Fibroblast of skin of right biceps (primary cell): ENCODE data around the gene IVD.

Experiments
- DNase-seq: peaks from one replicate; pipeline ENCODE4 v3.0.0-alpha.2; 2013

IVD gene

DNA sequence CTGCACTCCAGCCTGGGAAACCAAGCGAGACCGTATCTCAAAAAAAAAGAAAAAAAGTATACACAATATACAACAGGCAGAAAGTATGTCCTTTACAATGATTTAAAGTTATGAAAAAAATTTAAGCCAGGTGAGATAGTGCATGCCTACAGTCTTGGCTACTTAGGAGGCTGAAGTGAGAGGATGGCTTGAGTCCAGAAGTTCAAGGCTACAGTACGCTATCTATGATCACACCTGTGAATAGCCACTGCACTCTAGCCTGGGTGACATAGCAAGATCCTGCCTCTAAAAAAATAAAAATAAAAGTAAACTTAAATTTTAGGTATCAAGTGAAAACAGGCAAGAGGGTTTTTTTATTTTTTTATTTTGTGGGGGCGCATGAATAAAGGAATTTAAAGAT, 26.2 kb upstream of the IVD start:
- DNase-seq: no peak

DNA sequence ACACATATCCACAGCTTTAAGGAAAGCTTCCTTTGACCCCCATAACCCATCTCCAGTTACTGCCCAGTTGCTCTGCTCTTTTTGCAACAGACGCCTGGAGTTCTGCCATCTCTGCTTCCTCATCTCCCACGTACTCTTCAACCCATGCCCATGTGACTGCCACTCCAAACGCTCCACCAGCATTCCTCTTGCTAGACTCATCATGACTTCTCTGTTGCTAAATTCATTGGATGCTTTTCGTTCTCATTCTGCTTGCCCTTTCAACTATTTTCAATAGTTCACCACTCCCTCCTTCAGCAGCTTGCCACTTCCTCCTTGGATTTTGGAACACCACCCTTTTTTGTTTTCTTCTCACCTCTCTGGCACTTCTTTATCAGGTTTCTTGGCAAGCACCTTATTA, 25.7 kb upstream of the IVD start:
- peak; percentile 92 for DNase-seq

DNA sequence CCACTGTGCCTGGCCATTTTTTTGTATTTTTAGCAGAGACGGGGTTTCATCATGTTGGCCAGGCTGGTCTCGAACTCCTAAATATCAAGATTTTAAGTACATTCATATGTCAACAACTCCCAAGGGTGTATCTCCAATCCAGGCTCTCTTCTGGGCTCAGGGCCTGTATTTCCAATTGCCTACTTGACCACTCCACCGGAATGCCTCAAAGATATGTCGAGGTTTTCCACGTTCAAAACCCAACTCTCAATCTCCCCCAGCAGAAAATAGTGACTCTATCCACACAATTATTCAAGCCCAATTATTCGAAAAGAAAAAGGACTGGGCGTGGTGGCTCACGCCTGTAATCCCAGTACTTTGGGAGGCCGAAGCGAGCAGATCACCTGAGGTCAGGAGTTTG, 25.0 kb upstream of the IVD start:
- DNase-seq: no peak

DNA sequence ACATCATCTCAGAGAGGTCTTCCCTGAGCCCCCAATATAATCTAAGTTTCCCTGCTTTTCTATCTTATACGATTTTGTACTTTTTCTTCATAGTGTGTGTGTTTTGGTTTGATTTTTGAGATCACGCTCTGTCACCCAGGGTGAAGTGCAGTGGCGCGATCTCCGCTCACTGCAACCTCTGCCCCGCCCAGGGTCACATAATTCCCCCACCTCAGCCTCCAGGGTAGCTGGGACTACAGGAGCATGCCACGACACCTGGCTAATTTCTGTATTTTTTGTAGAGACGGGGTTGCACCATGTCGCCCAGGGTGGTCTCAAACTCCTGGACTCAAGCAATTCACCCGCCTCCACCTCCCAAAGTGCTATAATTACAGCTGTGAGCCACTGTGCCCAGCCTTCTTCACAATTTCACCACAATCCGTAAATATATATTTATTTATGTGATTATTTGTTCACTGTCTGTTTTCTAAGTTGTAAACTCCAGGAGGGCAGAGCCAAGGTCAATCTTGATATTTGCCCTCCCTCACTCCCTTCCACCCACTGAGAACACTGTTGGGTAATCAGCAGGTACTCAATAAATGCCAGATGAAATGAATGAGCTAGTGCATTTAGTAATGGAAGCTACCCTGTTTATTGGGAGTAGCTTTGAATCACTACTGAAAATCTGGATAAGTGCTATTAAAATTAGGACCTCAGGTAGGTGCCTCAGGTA, 23.6 kb upstream of the IVD start:
- no peak for DNase-seq

DNA sequence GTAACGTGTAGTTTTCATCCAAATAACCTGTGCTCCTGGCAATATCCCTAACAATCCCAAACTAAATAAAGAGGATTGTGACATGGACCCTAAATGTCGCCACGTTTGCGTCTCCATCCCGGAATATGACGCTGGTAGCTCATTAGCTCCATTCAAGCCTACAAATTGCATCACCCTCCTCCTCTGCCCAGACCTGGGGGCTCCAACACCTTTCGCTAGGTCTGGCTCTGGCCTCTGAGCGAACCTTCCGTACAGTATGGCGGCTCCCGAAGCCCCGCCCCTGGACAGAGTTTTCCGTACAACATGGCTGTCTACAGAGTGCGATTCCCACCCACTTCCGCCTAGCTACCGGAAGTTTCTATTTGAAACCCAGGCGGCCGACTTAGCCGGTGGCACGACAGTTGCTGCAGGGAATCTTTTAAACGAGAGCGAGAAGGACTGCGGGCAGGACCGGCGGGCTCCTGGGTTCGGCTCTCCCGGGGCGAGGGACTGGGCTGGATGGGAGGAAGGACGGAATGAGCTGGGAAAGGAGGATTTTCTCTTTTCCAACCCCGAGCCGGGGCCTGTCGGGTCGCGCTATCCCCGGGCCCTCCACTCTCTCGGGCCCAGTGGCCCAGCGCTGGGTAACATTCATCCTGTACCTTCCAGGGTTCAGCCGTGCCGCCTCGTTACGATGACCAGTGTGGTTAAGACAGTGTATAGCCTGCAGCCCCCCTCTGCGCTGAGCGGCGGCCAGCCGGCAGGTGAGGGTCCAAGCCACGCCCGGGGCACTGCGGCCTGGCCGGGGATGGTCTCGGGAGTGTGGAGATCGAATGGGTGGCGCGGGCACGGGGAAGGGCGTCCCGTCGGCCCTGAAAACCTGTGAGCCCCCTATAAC, 22.8 kb upstream of the IVD start, which contains the start of gene KNSTRN:
Gene KNSTRN (plus strand): TSS at position 142 of the 877 bp plus-strand sequence. CDS start 115 bp downstream, at position 257.
- DNase-seq: peak; percentile 93

DNA sequence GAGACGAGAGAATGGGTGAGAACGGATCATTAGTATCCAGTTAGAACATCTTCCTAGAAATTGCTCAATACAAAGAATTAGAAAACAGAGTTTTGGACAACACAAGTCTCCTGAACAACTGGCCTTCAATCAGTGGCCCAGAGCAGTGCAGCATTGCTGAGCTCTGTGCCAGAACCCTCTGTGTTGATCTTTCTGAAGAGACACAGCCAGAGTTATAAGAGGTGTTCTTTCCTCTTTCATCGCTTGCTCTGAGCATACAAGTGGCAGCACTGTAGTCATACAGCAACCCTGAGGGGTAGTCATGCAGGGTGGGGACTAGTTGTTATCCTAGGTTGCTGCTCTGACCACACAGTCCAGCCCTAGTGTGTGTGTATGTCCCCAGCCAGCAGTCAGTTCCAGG, 19.1 kb upstream of the IVD start:
- no peak for DNase-seq

DNA sequence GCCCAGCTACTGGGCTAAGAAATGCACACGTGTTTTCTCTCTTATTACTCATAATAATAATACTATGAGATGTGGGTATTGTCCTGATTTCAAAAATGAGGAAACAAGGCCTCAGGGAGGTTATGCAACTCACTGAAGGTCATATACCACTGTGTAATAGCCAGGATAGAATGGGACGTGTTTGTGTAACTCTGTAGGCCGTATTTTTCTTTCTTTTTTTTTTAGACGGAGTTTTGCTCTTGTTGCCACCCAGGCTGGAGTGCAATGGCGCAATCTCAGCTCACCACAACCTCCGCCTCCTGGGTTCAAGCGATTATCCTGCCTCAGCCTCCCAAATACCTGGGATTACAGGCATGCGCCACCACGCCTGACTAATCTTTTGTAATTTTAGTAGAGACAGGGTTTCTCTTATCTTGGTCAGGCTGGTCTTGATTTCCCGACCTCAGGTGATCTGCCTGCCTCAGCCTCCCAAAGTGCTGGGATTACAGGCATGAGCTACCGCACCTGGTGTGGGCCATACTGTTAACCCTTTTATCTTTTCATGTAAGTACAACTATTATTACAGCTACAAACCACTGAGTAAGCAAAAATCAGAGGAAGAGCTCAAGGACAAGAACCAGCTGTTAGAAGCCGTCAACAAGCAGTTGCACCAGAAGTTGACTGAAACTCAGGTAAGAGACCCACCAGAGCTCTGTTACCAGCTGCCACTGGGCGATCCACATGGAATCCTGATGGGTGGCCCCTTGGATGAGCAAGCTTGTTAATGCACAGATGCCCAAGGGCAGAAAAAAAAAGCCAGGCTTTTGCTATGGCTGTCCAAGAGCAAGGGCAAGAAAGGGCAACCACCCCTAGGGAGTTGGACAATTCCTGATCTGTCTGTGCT, 16.4 kb upstream of the IVD start:
- no peak for DNase-seq

DNA sequence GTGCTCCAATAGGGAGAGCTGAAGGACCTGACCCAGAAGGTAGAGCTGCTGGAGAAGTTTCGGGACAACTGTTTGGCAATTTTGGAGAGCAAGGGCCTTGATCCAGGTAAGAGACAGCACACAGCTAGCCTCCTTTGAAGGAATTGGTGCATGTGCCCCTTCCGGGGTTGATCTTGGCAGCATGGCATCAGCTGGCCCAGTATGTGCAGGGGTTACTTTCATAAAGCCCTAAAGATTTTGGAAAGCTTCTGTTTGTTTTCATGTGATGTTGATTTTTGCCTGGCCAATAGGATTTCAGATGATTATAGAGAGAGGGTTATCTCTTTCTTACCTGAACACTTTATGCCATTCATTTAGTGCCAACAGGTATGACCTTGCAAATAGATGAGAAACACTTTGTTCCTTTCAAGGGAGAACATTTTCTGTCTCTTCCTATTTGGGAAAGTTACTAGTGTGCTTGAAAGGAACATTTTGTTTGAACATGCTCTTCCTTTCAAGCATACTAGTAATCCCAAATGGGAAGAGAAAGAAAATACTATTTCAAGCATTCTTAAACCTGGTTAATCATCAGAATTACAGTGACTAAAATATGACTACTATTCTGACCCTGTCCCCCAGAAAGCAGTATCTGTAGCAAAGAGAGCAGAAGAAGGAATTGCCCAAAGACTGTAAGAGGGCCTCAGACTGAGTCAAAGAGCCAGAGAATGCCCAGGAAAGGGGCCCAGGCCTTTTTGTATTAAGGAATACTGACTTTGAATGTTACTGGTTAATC, 15.6 kb upstream of the IVD start:
- DNase-seq: no peak

DNA sequence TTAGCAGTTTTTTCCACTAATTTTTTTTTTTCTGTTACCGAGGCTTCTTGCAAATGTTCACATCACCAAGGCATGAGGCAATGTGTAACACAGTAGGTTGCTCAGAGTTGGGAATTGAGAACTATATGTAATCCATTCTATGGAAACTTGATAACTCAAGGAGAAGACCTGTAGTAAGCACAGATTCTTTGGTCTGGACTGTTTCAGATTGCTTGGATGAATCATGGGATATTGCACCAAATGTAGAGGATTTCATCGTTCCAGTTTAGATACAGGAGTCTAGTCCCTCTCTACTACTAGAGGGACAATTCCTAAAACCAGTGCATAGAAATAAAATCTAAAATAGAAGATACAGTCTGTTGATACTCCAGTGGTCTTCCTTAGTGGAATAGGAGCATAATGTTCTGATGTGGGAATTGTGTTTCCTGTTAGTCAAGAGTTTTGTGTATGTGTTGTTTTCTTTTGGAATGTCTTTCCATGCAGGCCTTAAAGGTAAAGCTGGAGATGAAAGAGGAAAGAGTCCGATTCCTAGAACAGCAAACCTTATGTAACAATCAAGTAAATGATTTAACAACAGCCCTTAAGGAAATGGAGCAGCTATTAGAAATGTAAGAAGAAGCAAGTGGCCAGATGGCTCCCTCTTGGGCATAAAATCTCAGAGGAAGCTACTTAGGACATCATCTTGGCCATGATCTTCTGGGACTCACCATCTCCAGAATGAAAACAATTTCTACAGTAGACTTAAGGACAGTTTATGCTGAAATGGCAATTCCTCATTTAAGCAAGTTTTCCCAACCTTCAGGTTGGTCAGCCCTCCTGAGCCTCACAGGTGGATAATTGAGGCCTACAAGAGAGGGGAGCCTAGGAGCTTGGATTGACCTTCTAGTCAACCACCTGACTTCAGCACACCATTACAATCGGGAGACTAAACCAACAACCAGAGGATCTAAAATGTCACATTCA, 12.3 kb upstream of the IVD start:
- peak; percentile 43 for DNase-seq

DNA sequence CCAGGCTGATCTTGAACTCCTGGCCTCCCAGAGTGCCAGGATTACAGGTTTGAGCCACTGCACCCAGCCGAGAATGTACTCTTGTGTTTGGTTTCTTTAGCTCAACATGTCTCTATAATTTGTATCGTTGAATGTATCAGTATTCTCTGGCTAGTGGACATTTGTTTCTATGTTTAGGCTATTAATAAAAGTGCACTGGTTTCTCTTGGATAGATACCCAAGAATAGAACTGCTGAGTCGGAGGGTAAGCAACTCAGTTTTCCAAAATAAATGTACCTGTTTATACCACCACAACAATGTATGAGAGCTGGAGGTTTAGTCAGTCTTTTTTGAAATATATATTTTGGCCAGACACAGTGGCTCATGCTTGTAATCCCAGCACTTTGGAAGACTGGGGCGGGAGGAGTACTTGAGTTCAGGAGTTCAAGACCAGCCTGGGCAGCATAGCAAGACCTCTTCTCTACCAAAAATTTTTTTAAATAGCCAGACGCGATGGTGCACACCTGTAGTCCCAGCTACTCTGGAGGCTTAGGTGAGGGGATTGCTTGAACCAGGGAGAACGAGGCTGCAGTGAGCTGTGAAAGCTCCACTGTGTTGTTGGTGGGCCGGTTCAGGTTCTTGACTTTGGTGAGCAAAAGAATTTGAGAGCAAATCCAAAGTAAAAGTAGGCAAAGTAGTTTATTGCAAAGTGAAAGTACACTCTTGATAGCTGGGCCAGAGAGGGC, 7.7 kb upstream of the IVD start:
- DNase-seq: no peak

DNA sequence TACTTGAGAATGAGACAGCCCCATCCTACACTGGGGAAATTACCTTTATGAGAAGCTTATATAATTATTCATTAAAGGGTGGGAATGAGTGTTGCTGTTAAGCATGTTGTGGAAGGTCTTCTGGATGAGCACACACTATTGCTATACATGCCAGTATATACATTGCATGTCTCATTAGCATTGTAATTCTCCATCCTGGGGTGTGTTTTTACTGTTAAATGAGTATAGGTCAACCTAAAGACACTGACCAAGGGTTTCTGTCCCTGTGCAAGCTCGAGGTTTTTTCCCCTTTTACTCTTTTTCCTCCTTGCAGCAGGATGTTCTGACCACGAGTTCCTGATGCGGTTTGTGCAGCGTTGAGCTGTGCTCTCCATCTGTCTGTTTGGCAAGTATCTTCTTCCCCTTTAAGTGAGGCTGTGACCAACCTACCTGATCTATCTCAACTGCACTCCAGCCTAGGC, 7.2 kb upstream of the IVD start:
- DNase-seq: no peak

DNA sequence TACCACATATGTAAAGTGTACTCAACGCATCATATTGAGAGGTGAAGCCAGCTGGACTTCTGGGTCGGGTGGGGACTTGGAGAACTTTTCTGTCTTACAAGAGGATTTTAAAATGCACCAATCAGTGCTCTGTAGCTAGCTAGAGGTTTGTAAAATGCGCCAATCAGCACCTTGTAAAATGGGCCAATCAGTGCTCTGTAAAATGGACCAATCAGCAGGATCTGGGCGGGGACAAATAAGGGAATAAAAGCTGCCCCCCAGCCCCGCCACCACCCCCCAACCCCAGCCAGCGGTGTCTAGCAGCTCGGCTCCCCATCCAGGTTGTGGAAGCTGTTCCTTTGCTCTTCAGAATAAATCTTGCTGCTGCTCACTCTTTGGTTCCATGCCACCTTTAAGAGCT, 6.2 kb upstream of the IVD start:
- DNase-seq: no peak

DNA sequence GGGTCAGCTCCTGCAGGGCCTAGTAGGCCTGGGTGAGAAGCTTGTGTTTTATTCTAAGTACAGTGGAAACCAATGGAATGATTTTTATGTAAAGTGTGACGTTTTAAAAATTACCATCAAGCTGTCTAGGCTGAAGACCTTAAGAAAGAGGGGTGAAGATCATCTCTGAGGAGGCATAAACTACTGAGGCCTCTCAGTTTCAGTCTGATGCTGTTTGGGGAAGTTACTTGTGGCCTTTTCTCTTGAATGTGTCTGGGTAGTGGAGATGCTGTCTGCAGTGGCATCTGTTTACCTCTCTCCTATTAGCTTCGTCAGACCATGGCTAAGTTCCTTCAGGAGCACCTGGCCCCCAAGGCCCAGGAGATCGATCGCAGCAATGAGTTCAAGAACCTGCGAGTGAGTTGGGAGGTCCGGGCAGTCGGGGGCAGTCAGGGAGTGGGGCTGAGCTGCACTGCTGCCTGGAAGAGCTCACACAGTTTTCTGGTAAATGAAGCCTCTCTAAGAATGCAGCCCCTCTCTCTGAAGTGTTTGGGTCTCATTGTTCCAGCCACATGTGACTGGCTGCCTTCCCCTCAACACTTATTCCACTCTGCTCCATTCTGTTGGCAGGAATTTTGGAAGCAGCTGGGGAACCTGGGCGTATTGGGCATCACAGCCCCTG, 1.9 kb downstream of the IVD start:
- DNase-seq: no peak

DNA sequence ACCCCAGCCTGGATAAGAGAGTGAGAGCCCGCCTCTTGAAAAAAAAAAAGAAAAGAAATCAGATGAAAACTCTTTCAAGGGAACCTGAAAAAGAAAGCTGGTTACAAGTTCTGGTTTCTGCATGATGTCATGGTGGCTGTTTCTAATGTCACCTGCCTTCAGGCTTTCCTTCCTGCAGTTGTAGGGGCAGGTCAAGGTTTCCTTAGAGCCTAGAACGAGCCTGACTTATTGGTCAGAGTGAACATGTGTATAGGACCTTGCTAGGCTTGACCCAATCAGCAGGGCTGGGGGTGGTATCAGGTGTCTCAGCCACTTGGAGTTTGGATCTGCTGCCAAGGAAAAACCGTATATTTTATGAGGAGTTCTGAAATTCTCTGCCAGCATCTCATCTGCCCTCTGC, 3.8 kb downstream of the IVD start:
- no peak for DNase-seq

DNA sequence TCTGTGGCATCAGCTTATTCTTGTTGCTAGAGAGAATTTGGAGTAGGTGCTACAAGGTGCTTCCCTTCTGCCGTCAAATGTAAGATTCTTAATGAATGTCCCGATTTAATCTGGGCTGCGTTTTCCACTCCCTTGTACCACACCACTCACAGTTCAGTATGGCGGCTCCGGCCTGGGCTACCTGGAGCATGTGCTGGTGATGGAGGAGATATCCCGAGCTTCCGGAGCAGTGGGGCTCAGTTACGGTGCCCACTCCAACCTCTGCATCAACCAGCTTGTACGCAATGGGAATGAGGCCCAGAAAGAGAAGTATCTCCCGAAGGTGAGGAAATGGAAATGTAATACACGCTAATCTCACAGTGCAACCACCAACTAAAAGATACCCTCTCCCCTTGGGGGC, 4.9 kb downstream of the IVD start:
- DNase-seq: no peak

DNA sequence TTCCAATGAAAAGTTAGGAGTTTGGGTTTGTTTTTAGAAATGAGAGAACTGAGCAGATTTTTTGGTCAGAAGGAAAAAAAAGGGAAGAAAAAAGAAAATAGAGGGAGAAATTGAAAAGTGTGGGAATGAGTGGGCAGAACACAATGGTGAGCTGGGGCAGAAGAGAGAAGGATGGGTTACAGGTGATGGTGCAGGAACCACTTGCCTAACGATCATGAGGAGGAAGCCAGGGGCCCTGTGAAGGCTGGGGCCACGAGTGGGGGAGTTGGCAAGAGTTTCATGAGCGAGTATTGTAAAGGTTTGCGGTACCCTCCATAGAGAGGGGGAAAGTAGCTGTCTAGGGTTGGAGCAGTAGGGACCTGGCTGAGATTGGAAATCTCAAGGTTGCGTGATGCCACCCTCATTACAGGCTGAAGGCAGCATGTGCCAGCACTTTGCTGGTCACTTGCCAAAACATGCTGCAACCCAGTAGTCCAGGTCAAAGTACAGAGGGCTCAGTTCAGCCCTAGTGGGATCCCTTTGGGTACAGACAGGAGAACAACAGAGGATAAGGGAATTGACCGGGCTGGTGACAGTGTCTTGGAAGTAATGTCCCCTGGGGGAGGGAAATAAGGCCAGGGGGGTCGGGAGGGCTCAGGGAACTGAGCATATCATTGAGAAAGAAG, 6.6 kb downstream of the IVD start:
- DNase-seq: no peak

DNA sequence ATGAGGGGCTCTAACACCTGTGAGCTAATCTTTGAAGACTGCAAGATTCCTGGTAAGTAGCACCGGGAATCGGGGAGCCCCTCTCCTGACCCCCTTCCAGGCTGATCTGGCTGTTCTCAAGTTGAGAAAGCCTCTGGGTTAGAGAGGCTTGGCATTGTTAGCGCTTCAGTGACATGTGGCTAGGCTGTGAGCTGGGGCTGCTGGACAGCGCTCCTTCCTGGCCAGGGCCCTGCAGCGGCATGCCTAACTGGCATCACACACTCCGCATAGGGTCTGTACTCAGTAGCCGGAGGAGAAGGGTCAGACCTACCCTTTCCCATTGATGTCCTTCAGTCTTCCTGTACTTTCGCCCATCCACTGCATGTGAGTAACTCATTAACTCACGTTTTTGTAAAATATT, 7.4 kb downstream of the IVD start:
- DNase-seq: no peak

DNA sequence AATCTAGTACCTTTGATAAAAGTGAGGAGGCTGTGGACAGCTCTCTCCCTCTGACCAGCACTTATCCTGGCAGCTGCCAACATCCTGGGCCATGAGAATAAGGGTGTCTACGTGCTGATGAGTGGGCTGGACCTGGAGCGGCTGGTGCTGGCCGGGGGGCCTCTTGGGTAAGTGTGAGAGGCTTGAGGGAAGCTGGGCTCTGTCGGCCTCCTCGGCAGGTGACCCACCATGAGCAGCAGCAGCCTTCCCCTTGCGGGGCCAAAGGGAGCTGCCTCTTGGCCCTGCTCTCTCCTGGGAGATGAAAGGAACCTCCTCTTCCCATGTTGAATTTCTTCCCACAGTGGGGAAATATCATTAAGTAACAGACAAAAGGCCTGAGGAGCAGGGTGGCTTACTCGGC, 9.2 kb downstream of the IVD start:
- DNase-seq: no peak

DNA sequence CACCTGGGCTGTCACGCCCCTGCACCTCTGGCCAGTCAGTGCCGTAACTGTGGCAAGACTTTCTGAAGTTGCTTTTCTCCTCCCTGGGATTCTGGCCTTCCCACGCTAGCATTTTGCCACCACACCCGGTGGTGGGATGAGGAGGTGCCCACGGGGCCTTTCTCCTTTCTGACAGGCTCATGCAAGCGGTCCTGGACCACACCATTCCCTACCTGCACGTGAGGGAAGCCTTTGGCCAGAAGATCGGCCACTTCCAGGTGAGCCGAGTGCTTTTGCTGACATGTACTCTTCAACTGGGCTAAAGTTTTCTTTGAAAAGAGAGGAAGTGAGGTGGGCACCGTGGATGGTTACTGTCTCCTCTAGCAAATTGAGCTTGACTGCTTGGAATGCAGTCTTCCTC, 9.6 kb downstream of the IVD start:
- DNase-seq: no peak
